Measurements from ENCODE around the gene MRPL54. TPM values are rescaled to one million over a fixed set of nuclear protein-coding genes. Genes with fewer than 3 reads are reported as not detected.

MRPL54 gene
- polyA plus RNA-seq, 2 of the 4 experiments (the other 2 are of a cell fraction) = 30.8 to 47.5 TPM

DNA sequence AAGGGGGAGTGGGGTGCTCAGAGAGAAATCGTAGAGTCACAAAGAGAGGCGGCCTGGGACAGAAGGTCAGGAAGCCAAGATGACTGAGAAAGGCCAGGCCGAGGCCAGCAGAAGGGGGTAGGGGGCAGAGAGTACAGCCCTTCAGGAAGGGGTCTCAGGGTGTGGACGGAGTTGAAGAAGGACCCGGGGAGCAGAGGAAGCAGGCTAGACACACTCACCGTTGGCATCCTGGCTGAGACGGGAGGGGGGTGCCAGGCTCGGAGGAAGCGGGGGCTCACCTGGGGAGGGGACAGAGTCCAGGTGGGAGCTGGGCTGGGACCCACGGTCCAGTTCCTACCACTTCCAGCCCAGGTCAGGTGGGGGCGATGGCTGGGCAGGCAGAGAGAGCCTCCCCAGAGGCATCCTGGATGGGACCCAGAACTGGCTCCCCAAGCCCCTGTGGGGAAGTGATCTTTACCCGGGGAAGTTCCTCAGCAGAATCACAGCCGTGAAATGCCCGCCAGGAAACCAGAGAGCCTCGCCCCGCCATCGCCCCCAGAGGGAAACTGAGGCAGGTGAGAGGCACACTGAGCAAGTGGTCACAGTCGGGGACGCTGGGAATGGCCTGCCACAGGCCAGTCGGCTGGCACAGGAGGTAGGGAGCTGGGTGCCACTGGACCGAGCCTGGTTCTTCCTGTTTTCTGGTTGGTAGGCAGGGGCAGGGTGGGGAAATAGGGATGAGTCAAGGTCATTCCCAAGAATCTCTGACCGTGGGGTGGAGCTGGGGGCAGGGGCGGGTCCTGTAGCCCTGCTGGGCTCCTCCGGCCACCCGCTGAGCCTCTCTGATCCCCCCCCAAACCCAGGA, 22.3 kb downstream of the MRPL54 start:
- TF ChIP-seq ZC3H11A (IDR thresholded peaks at IDR 0.05) (no peak), HES2 (IDR thresholded peaks at IDR 0.05) (no peak), HEYL (CRISPR knock-in tag; IDR thresholded peaks at IDR 0.05) (no peak), MAFK (IDR thresholded peaks at IDR 0.05; ENCODE audit: partially characterized antibody) (no peak), EHMT2 (IDR thresholded peaks at IDR 0.05; ENCODE audit: low read depth) (no peak), ZNF302 (CRISPR knock-in tag; IDR thresholded peaks at IDR 0.05) (no peak), TFCP2L1 (CRISPR knock-in tag; IDR thresholded peaks at IDR 0.05) (no peak), GATA3 (IDR thresholded peaks at IDR 0.05; ENCODE audit: borderline replicate concordance) (no peak), HDAC2 (IDR thresholded peaks at IDR 0.05) (no peak), JUNB (IDR thresholded peaks at IDR 0.05) (no peak), NPAS2 (CRISPR knock-in tag; IDR thresholded peaks at IDR 0.05; ENCODE audit: borderline replicate concordance) (no peak), SREBF2 (IDR thresholded peaks at IDR 0.05) (no peak), TP53 (CRISPR knock-in tag; IDR thresholded peaks at IDR 0.05) (no peak), RARB (CRISPR knock-in tag; IDR thresholded peaks at IDR 0.05) (no peak), BHLHE40 (IDR thresholded peaks at IDR 0.05; ENCODE audit: low read depth, low read length) (no peak), HOXB5 (CRISPR knock-in tag; IDR thresholded peaks at IDR 0.05) (no peak), CTCF (IDR thresholded peaks at IDR 0.05) (no peak)
- TF ChIP-seq, protein P1, sequence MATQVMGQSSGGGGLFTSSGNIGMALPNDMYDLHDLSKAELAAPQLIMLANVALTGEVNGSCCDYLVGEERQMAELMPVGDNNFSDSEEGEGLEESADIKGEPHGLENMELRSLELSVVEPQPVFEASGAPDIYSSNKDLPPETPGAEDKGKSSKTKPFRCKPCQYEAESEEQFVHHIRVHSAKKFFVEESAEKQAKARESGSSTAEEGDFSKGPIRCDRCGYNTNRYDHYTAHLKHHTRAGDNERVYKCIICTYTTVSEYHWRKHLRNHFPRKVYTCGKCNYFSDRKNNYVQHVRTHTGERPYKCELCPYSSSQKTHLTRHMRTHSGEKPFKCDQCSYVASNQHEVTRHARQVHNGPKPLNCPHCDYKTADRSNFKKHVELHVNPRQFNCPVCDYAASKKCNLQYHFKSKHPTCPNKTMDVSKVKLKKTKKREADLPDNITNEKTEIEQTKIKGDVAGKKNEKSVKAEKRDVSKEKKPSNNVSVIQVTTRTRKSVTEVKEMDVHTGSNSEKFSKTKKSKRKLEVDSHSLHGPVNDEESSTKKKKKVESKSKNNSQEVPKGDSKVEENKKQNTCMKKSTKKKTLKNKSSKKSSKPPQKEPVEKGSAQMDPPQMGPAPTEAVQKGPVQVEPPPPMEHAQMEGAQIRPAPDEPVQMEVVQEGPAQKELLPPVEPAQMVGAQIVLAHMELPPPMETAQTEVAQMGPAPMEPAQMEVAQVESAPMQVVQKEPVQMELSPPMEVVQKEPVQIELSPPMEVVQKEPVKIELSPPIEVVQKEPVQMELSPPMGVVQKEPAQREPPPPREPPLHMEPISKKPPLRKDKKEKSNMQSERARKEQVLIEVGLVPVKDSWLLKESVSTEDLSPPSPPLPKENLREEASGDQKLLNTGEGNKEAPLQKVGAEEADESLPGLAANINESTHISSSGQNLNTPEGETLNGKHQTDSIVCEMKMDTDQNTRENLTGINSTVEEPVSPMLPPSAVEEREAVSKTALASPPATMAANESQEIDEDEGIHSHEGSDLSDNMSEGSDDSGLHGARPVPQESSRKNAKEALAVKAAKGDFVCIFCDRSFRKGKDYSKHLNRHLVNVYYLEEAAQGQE (IDR thresholded peaks at IDR 0.05) = no peak
- FAIRE-seq (no peak), ATAC-seq (peak; percentile 65 to 76; a peak in 5 of 6 replicates), DNase-seq (ENCODE audit: low read depth in 1 of 2, low spot score in 1 of 2) (peak in 1 of 2 experiments; percentile 41)
- POLR2A ChIA-PET = no interaction called here
- 23% methylated on average over 10 of the region's 25 CpGs for WGBS (ENCODE audit: missing lambda C conversion rate)
- H3K4me2 ChIP-seq = peak overlapping the region; percentile 74
- peaks cover 9% of the 10 kb centered on the region; the same call in 1 of the 3 replicates for H3K4me1 ChIP-seq
- peak overlapping the region in 1 of 2 experiments; percentile 72; a peak in 4 of 6 replicates for H3K27ac ChIP-seq
- no peak overlapping the region for H3K4me3 ChIP-seq
- H3K9me3 ChIP-seq = peaks cover 19% of the 10 kb centered on the region
- CTCF ChIA-PET = interaction anchor here (0.8 kb wide), 1 partner anchor 184 kb away, joined by 3 read pairs; no protein-coding TSS in a partner anchor

- ChIA-PET POLR2A (no interaction called here), CTCF (no interaction called here)
- Histone ChIP-seq H3K27ac (peak overlapping the region in 1 of 2 experiments; percentile 72; a peak in 3 of 6 replicates), H3K4me1 (peaks cover 9% of the 10 kb centered on the region; the same call in 1 of the 3 replicates), H3K9me3 (peaks cover 19% of the 10 kb centered on the region), H3K4me3 (no peak overlapping the region), H3K4me2 (peak overlapping the region; percentile 74)
- DNase-seq (ENCODE audit: low read depth in 1 of 2, low spot score in 1 of 2) (no peak), ATAC-seq (peak in 1 of 2 experiments; percentile 43; a peak in 3 of 6 replicates), FAIRE-seq (no peak)
- TF ChIP-seq NPAS2 (CRISPR knock-in tag; IDR thresholded peaks at IDR 0.05; ENCODE audit: borderline replicate concordance) = no peak
- no peak for TF ChIP-seq CHD2 (IDR thresholded peaks at IDR 0.05; ENCODE audit: low read length, partially characterized antibody)
- no peak for TF ChIP-seq CEBPB (IDR thresholded peaks at IDR 0.05)
- TF ChIP-seq, protein P2, sequence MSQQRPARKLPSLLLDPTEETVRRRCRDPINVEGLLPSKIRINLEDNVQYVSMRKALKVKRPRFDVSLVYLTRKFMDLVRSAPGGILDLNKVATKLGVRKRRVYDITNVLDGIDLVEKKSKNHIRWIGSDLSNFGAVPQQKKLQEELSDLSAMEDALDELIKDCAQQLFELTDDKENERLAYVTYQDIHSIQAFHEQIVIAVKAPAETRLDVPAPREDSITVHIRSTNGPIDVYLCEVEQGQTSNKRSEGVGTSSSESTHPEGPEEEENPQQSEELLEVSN (IDR thresholded peaks at IDR 0.05; ENCODE audit: borderline replicate concordance, low read depth) = no peak
- TF ChIP-seq JUN (IDR thresholded peaks at IDR 0.05) = no peak
- TF ChIP-seq CBX8 (IDR thresholded peaks at IDR 0.05) = no peak
- TF ChIP-seq MAZ (IDR thresholded peaks at IDR 0.05; ENCODE audit: borderline replicate concordance, low read depth, low read length) = no peak
- TF ChIP-seq EHF (CRISPR knock-in tag; IDR thresholded peaks at IDR 0.05) = no peak
- no peak for TF ChIP-seq HOXB13 (CRISPR knock-in tag; IDR thresholded peaks at IDR 0.05; ENCODE audit: low read depth)
- no peak for TF ChIP-seq NR3C1 (IDR thresholded peaks at IDR 0.05)
- TF ChIP-seq KDM1A (IDR thresholded peaks at IDR 0.05; ENCODE audit: low read depth) = no peak
- WGBS (ENCODE audit: missing lambda C conversion rate) = 100% methylated on average over 1 of the region's 47 CpGs
Measured at GRCh38 chr19:3785451-3785937, 23.0 kb downstream of the MRPL54 start.

Data from A549 (cell line).